Measurements from ENCODE around the gene TNS3.

Gene TNS3

GRCh38 chr7:47506382-47507339 lies 75.2 kb downstream of the TNS3 start:
- no peak for DNase-seq (ENCODE audit: low spot score)

- no peak for DNase-seq (ENCODE audit: low spot score)
Observed at GRCh38 chr7:47505312-47506007, 76.5 kb downstream of the TNS3 start.

- DNase-seq (ENCODE audit: low spot score) = no peak
Observed at GRCh38 chr7:47504551-47505311, 77.2 kb downstream of the TNS3 start.

- no peak for DNase-seq (ENCODE audit: low spot score)
Observed at GRCh38 chr7:47503281-47503680, 78.6 kb downstream of the TNS3 start.

- no peak for DNase-seq (ENCODE audit: low spot score)
Observed at GRCh38 chr7:47502240-47502877, 79.6 kb downstream of the TNS3 start.

GRCh38 chr7:47501406-47501805 lies 80.5 kb downstream of the TNS3 start:
- peak; percentile 60 for DNase-seq (ENCODE audit: low spot score)

GRCh38 chr7:47500103-47500563 lies 81.8 kb downstream of the TNS3 start:
- no peak for DNase-seq (ENCODE audit: low spot score)

- no peak for DNase-seq (ENCODE audit: low spot score)
Observed at GRCh38 chr7:47498229-47499056, 83.5 kb downstream of the TNS3 start.

GRCh38 chr7:47497367-47498096 lies 84.4 kb downstream of the TNS3 start:
- DNase-seq (ENCODE audit: low spot score) = no peak

GRCh38 chr7:47496666-47497065 lies 85.2 kb downstream of the TNS3 start:
- DNase-seq (ENCODE audit: low spot score) = no peak

GRCh38 chr7:47496056-47496665 lies 85.8 kb downstream of the TNS3 start:
- DNase-seq (ENCODE audit: low spot score) = no peak

GRCh38 chr7:47493976-47494911 lies 87.7 kb downstream of the TNS3 start:
- no peak for DNase-seq (ENCODE audit: low spot score)

- no peak for DNase-seq (ENCODE audit: low spot score)
Observed at GRCh38 chr7:47492716-47493325, 89.1 kb downstream of the TNS3 start.

GRCh38 chr7:47490501-47491265 lies 91.2 kb downstream of the TNS3 start:
- DNase-seq (ENCODE audit: low spot score) = no peak

GRCh38 chr7:47489624-47490023 lies 92.3 kb downstream of the TNS3 start:
- DNase-seq (ENCODE audit: low spot score) = no peak

GRCh38 chr7:47488969-47489342 lies 93.0 kb downstream of the TNS3 start:
- no peak for DNase-seq (ENCODE audit: low spot score)

- no peak for DNase-seq (ENCODE audit: low spot score)
Observed at GRCh38 chr7:47488201-47488968, 93.5 kb downstream of the TNS3 start.
